Fibroblast of the aortic adventitia (primary cell): ENCODE data around the gene ARMC2. TPM values are rescaled to one million over a fixed set of nuclear protein-coding genes. Genes with fewer than 3 reads are reported as not detected.
A peak's percentile ranks its signal among the peaks of the same experiment; 100 is the strongest.
"Not testable (repeated sequence)": the region's sequence is repeated elsewhere in the genome, so short reads cannot be mapped to it uniquely, and the experiment has no call there.

Experiments used
- DNase-seq: peaks from one replicate; pipeline ENCODE4 v3.0.0-alpha.2; 2010; ENCODE audit warnings: low read depth
- H3K4me3 ChIP-seq: 2 replicates; pipeline ENCODE4 v1.5.1; 2011; ENCODE audit warnings: low read depth, mild to moderate bottlenecking, control low read depth, low read length, moderate library complexity
- total RNA-seq: library from RNA; depleted of rRNA; stranded (reverse); fragments of >200 nt; gene quantifications from 2 replicates; pipeline ENCODE4 v1.2.3, GENCODE V29; 2012; ENCODE audit warnings: low replicate concordance
- TF ChIP-seq, protein P1 (sequence below): IDR thresholded peaks from 2 replicates; pipeline ENCODE4 v1.5.1; 2011; ENCODE audit warnings: mild to moderate bottlenecking, low read length, control low read depth, inconsistent platforms; ENCODE audit not compliant: insufficient read depth

The ARMC2 gene
- total RNA-seq, 1 donor = 2.5 TPM

DNA sequence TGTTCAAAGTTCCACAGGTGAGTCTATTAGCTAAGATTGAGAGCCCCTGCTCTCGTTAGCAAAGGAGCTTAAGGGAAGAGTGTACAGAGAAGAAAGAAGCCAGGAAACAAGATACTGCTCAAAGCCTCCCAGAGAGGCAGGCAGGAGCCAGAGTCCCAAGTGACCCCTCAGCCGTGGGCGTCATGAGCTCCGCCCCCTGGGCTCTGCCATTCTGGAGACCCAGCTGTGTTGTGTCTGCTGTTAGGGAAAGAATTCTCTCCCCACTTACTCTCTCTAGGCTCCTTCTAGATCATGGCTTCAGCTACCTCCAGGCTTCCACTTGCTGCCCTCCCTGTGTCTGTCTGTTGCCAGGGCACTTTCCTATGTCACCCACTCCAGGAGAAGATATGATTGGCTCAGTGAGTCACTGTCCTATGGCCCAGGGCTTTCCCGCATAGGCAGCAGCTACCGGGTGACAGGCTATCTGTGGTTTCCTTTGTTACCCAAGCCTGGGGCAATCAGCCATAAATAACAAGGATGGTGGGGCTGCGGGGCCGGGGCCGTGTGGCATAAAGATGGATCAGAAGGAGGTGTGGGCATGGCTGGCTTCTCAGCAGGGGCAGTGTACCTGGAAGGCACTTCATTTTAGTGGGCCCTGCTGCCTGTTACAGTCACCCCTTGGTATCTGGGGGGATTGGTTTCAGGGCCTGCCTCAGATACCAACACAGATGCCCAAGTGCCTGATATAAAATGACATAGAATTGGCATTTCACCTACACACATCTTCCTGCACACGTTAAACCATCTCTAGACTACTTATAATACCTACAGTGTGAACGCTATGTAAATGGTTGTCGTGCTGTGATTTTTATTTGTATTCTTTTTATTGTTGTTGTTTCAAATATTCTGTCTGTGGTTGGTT lies 118.9 kb downstream of the ARMC2 start:
- H3K4me3 ChIP-seq = no peak overlapping the region
- DNase-seq = peak; percentile 39
- TF ChIP-seq, protein P1, sequence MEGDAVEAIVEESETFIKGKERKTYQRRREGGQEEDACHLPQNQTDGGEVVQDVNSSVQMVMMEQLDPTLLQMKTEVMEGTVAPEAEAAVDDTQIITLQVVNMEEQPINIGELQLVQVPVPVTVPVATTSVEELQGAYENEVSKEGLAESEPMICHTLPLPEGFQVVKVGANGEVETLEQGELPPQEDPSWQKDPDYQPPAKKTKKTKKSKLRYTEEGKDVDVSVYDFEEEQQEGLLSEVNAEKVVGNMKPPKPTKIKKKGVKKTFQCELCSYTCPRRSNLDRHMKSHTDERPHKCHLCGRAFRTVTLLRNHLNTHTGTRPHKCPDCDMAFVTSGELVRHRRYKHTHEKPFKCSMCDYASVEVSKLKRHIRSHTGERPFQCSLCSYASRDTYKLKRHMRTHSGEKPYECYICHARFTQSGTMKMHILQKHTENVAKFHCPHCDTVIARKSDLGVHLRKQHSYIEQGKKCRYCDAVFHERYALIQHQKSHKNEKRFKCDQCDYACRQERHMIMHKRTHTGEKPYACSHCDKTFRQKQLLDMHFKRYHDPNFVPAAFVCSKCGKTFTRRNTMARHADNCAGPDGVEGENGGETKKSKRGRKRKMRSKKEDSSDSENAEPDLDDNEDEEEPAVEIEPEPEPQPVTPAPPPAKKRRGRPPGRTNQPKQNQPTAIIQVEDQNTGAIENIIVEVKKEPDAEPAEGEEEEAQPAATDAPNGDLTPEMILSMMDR = no peak

- no peak overlapping the region for H3K4me3 ChIP-seq
- no peak for DNase-seq
- TF ChIP-seq, protein P1 = no peak
Measured at GRCh38 chr6:108968325-108969316, 120.4 kb downstream of the ARMC2 start.

DNA sequence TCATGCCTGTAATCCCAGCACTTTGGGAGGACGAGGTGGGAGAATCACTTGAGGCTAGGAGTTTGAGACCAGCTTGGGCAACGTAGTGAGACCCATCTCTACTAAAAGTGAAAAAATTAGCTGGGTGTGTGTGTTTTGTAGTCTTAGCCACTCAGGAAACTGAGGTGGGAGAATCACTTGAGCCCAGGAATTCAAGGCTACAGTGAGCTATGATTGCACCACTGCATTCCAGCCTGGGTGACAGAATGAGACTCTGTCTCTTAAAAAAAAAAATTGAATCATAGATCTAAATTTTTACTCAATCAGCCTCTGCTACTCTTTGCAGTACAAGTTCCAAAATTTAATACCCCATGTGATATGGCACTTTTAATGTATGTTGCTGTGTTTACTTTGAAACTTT lies 121.6 kb downstream of the ARMC2 start:
- TF ChIP-seq, protein P1 = no peak
- peak; percentile 23 for DNase-seq
- no peak overlapping the region for H3K4me3 ChIP-seq

DNA sequence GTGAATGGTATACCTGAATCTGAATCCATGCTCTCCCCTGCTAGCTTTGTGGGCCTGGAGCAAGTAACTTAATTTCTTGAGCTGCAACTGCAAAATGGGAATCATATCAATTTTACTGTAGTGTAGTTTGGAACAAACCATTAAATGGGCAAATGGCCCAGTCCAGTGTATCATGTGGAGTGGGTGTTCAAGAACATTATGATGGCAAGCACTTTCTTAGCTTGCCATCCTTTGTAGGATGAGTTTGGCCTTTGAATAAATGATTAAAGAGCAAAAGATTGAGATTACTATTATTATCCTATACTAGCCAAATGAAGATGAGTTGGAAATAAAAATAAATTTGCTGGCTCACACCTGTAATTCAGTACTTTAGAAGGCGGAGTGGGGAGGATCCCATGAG lies 126.0 kb downstream of the ARMC2 start:
- DNase-seq = no peak
- TF ChIP-seq, protein P1 = no peak
- H3K4me3 ChIP-seq = no peak overlapping the region

DNA sequence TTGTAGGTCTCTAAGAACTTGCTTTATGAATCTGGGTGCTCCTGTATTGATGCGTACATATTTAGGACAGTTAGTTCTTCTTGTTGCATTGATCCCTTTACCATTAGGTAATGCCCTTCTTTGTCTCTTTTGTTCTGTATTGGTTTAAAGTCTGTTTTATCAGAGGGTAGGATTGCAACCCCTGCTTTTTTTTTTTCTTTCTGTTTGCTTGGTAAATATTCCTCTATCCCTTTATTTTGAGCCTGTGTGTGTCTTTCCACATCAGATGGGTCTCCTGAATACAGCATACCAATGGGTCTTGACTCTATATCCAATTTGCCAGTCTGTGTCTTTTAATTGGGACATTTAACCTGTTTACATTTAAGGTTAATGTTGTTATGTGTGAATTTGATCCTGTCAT lies 130.4 kb downstream of the ARMC2 start:
- H3K4me3 ChIP-seq = not testable (repeated sequence)

GRCh38 chr6:108982154-108983113 lies 134.2 kb downstream of the ARMC2 start:
- H3K4me3 ChIP-seq = no peak overlapping the region
- no peak for DNase-seq
- TF ChIP-seq, protein P1 = no peak

More for the DNA sequence above, 130.4 kb downstream of the ARMC2 start:
- not testable (repeated sequence) for DNase-seq
